Right atrium auricular region (tissue), 2 donors: ENCODE results near the gene NUFIP1. TPM values are rescaled to one million over a fixed set of nuclear protein-coding genes. Genes with fewer than 3 reads are reported as not detected.

Source experiments
- DNase-seq: peaks from one replicate; pipeline ENCODE4 v3.0.0-alpha.2; 2019; ENCODE audit warnings: low spot score
- H3K27ac ChIP-seq, 2 donors: fragments of 200-600 bp; sonication (generic); 1 replicate in 1 of 2; 2 replicates in 1 of 2; pipeline ENCODE4 v1.5.1; 2016 to 2019
- H3K27me3 ChIP-seq, 2 donors: fragments of 200-600 bp; sonication (generic); one replicate each; pipeline versions ENCODE4 v1.5.1 to v1.6.0; 2017 to 2019
- H3K36me3 ChIP-seq: fragments of 200-600 bp; sonication (generic); one replicate; pipeline ENCODE4 v1.5.1; 2016
- H3K4me1 ChIP-seq, 2 donors: fragments of 200-600 bp; sonication (generic); one replicate each; pipeline versions ENCODE4 v1.5.1 to v1.6.0; 2017 to 2019
- H3K4me3 ChIP-seq, 2 donors: fragments of 200-600 bp; sonication (generic); 1 replicate in 1 of 2; 2 replicates in 1 of 2; pipeline ENCODE4 v1.5.1; 2017 to 2019; ENCODE audit warnings: mild to moderate bottlenecking in 1 of 2, moderate library complexity in 1 of 2
- H3K9me3 ChIP-seq, 2 donors: fragments of 200-600 bp; sonication (generic); one replicate each; pipeline ENCODE4 v1.5.1; 2019
- total RNA-seq, 2 donors: library from RNA; depleted of rRNA; stranded (reverse); fragments of >200 nt; gene quantifications; one replicate each; pipeline ENCODE4 v1.1.0, GENCODE V29; 2016
- TF ChIP-seq, protein P1 (sequence below), 2 donors: fragments of 200-600 bp; sonication (generic); IDR thresholded peaks; one replicate each; pipeline ENCODE4 v1.5.1; 2019; ENCODE audit warnings: antibody characterized with exemption in 2 of 2

Gene NUFIP1
- total RNA-seq, 2 donors from 2014 or later, result 2.2 to 2.9 TPM

DNA sequence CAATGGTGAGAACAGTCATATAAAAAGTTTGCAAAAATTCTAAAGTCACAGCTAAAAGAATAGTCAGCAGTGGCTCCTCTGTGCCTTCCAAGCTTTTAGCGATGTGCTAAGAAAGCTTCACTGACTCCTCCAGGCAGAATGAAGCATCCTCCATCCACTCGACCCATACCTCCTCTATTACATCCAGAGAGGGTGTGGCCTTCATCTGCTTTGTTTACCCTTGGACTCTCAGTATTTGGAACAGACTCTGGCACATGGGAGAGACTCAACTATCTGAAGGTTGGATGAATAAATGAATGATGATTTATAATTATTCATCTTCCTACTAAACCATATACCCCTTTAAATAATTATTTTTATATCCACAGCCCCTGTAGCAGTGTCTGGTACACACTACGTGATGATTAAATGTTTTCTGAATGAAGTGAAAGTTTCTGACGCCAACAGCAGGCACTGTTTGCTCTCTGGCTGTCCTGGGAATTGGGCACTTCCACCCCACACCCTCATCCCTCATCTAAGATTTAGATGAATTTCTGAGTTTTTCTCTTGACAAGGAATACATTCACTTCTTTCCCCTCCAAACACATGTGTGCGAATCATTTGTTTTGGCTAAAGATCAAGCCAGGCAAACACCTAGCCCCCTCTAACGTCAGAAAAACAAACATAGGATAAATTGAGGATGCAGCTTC, 93.9 kb downstream of the NUFIP1 start:
- Histone ChIP-seq H3K36me3 (no peaks in the 10 kb centered on the region), H3K9me3 (no peaks in the 10 kb centered on the region), H3K27ac (no peak overlapping the region), H3K27me3 (no peaks in the 10 kb centered on the region), H3K4me3 (no peak overlapping the region), H3K4me1 (no peaks in the 10 kb centered on the region)
- TF ChIP-seq, protein P1, sequence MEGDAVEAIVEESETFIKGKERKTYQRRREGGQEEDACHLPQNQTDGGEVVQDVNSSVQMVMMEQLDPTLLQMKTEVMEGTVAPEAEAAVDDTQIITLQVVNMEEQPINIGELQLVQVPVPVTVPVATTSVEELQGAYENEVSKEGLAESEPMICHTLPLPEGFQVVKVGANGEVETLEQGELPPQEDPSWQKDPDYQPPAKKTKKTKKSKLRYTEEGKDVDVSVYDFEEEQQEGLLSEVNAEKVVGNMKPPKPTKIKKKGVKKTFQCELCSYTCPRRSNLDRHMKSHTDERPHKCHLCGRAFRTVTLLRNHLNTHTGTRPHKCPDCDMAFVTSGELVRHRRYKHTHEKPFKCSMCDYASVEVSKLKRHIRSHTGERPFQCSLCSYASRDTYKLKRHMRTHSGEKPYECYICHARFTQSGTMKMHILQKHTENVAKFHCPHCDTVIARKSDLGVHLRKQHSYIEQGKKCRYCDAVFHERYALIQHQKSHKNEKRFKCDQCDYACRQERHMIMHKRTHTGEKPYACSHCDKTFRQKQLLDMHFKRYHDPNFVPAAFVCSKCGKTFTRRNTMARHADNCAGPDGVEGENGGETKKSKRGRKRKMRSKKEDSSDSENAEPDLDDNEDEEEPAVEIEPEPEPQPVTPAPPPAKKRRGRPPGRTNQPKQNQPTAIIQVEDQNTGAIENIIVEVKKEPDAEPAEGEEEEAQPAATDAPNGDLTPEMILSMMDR (IDR thresholded peaks at IDR 0.05), result no peak
- no peak for DNase-seq

GRCh38 chr13:44894001-44894770, 95.1 kb downstream of the NUFIP1 start:
- H3K4me3 ChIP-seq, result no peak overlapping the region
- H3K27me3 ChIP-seq, result no peaks in the 10 kb centered on the region
- no peaks in the 10 kb centered on the region for H3K4me1 ChIP-seq
- H3K9me3 ChIP-seq, result no peaks in the 10 kb centered on the region
- peak overlapping the region; percentile 3 to 18 for H3K27ac ChIP-seq
- DNase-seq, result no peak
- H3K36me3 ChIP-seq, result no peaks in the 10 kb centered on the region
- TF ChIP-seq, protein P1 (IDR thresholded peaks at IDR 0.05), result no peak

Other genes starting within 250 kb of the NUFIP1 start
- 10 to 100 TPM in 1 of 2 donors, 1 to 10 TPM in 1; 9.0 to 14.6 TPM for gene GPALPP1, start 67 bp upstream of the NUFIP1 start, total RNA-seq
- 10 to 100 TPM in 1 of 2 donors, 1 to 10 TPM in 1; 9.4 to 23.3 TPM for gene GTF2F2, start 131.0 kb upstream of the NUFIP1 start, total RNA-seq
- gene KCTD4, start 211.6 kb upstream of the NUFIP1 start, total RNA-seq, result under 1 TPM in 1 of 2 donors, not detected in 1; 0.16 TPM